Measurements from ENCODE around the gene CTSD. TPM values are rescaled to one million over a fixed set of nuclear protein-coding genes. Genes with fewer than 3 reads are reported as not detected.
A peak's percentile ranks its signal among the peaks of the same experiment; 100 is the strongest.

CTSD gene
- total RNA-seq, 3 donors from 2014 or later (not counting 1 experiment from before 2014, with no cell fraction given): 388 to 446 (median 415) TPM

DNA sequence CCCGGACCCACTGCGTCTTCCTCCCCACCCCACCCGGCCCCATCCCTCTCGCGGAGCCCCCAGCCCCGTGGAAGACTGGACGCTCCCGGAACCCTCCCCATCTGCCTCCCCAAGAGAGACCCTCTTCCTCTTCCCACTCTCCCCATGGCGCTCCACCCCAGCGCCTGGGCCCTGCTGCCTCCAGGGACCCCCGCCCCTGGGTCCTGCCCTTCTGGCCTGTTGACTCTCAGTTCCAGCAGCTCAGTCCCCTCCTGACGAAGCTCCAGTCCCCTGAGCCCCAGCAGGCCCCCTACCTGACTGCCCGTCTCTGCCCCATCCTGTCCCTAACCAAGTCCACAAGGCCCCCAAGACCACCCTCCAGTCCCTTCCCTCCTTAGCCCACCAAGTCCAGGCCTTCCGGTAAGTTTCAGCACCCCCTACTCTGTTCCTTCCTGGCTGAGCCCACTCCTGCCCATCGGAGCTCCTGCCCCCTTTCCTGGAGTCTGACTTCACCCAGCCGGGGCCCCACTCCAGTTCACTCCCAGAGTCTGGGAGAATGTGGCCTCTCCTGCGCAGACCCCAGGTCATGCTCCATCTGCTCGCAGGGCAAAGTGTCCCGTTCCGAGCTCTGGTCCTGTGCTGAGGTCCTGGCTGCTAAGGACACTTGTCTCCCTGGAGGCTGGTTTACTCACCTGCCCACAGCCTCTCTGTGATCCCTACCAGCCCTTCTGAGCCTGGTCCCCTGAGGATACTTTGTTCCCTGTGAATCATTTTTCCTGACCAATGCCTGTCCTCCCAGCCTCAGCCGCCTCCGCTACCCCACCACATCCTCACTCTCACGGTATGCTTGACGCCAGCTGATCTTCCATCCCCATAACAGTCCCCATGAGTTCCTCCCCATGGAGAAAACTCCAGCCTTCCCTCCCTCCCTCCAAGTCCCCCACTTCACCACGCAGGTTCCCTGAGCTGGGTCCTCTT is 14.1 kb downstream of the CTSD start:
- H3K36me3 Mint-ChIP-seq: no peaks in the 10 kb centered on the region
- peak in 1 of 2 donors; percentile 14 for DNase-seq
- H3K4me1 Mint-ChIP-seq: peaks cover 19 to 73% of the 10 kb centered on the region in 2 donors

DNA sequence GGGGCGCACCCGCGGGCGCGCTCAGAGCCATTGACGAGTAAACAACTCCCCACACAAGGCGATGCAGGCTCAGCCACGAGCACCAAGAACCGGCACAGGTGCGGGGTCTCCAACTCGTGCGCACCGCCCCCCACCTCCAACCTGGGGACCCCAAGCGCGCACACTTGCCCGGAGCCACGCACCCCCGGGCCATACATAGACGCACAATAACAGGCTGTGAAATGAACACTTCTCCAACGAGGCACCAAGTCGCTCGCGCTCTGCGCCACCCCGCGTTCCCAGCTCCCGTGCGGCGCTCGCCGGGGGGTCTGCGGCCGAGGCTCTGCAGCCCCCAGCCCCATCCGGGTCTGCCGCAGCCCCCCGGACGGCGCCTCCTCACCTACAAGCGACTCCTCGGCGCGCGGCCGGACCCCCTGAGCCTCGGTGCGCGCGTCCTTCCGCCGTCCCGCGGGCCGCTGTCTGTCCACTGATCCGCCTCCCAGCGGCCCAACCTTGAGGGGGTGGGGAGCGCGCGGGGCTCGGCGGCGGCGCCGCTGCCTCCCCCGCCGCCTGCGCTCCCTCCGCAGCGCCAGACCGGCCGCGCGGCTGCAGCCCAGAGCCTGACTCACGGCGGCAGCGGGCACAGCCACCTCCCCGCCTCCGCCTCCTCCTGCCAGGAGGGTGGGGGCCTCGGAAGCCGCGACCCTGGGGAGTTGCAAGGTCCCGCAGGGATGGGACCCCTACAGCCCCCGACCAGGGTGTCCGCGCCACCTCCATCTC is 14.9 kb downstream of the CTSD start:
- H3K27me3 Mint-ChIP-seq (ENCODE audit: low read depth in 2 of 2): peaks cover 0 to 13% of the 10 kb centered on the region in 2 donors
- no peaks in the 10 kb centered on the region for H3K36me3 Mint-ChIP-seq
- ATAC-seq: peak; percentile 37 to 72 (median 61)
- peak overlapping the region; percentile 31 for H3K4me3 ChIP-seq (ENCODE audit: low read length)
- peaks cover 18 to 68% of the 10 kb centered on the region in 2 donors for H3K4me1 Mint-ChIP-seq
- no peak overlapping the region for H3K27ac ChIP-seq (ENCODE audit: low read length)
- H3K27ac Mint-ChIP-seq: no peak overlapping the region
- peak in 1 of 2 donors; percentile 24 for DNase-seq
- TF ChIP-seq, protein P1, sequence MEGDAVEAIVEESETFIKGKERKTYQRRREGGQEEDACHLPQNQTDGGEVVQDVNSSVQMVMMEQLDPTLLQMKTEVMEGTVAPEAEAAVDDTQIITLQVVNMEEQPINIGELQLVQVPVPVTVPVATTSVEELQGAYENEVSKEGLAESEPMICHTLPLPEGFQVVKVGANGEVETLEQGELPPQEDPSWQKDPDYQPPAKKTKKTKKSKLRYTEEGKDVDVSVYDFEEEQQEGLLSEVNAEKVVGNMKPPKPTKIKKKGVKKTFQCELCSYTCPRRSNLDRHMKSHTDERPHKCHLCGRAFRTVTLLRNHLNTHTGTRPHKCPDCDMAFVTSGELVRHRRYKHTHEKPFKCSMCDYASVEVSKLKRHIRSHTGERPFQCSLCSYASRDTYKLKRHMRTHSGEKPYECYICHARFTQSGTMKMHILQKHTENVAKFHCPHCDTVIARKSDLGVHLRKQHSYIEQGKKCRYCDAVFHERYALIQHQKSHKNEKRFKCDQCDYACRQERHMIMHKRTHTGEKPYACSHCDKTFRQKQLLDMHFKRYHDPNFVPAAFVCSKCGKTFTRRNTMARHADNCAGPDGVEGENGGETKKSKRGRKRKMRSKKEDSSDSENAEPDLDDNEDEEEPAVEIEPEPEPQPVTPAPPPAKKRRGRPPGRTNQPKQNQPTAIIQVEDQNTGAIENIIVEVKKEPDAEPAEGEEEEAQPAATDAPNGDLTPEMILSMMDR (IDR thresholded peaks at IDR 0.05): no peak
- peaks cover 10% of the 10 kb centered on the region for H3K36me3 ChIP-seq (ENCODE audit: control insufficient read depth, insufficient read depth, low read length)
- peaks cover 6% of the 10 kb centered on the region for H3K27me3 ChIP-seq (ENCODE audit: control insufficient read depth, insufficient read depth, low read length)
- 2% methylated on average over 84 of the region's 84 CpGs for WGBS (ENCODE audit: insufficient coverage)
- intact Hi-C loops (cut with micrococcal nuclease): no loop called here
- peaks cover 73% of the 10 kb centered on the region for H3K4me1 ChIP-seq (ENCODE audit: control insufficient read depth, insufficient read depth, low read length)
- no peaks in the 10 kb centered on the region for H3K9me3 Mint-ChIP-seq
- peak overlapping the region; percentile 62 for H3K4me3 Mint-ChIP-seq
- H3K9me3 ChIP-seq (ENCODE audit: control insufficient read depth, insufficient read depth, low read length): no peaks in the 10 kb centered on the region

More for the DNA sequence above, 14.1 kb downstream of the CTSD start:
- H3K4me3 Mint-ChIP-seq: peak overlapping the region; percentile 73
- H3K9me3 ChIP-seq (ENCODE audit: control insufficient read depth, insufficient read depth, low read length): no peaks in the 10 kb centered on the region
- TF ChIP-seq, protein P1 (IDR thresholded peaks at IDR 0.05): no peak
- H3K27me3 Mint-ChIP-seq (ENCODE audit: low read depth in 2 of 2): peaks cover 0 to 13% of the 10 kb centered on the region in 2 donors
- H3K9me3 Mint-ChIP-seq: no peaks in the 10 kb centered on the region
- peaks cover 80% of the 10 kb centered on the region for H3K4me1 ChIP-seq (ENCODE audit: control insufficient read depth, insufficient read depth, low read length)
- H3K27ac ChIP-seq (ENCODE audit: low read length): no peak overlapping the region
- 57% methylated on average over 25 of the region's 25 CpGs for WGBS (ENCODE audit: insufficient coverage)
- peaks cover 6% of the 10 kb centered on the region for H3K27me3 ChIP-seq (ENCODE audit: control insufficient read depth, insufficient read depth, low read length)
- intact Hi-C loops (cut with micrococcal nuclease): no loop called here
- no peak overlapping the region for H3K4me3 ChIP-seq (ENCODE audit: low read length)
- H3K36me3 ChIP-seq (ENCODE audit: control insufficient read depth, insufficient read depth, low read length): peaks cover 16% of the 10 kb centered on the region
- H3K27ac Mint-ChIP-seq: peak overlapping the region; percentile 36 to 78
- no peak for ATAC-seq

GRCh38 chr11:1747753-1748635 is 15.7 kb downstream of the CTSD start:
- WGBS (ENCODE audit: insufficient coverage): 49% methylated on average over 72 of the region's 72 CpGs
- Histone ChIP-seq H3K36me3 (ENCODE audit: control insufficient read depth, insufficient read depth, low read length) (peaks cover 3% of the 10 kb centered on the region), H3K4me1 (ENCODE audit: control insufficient read depth, insufficient read depth, low read length) (peaks cover 66% of the 10 kb centered on the region), H3K9me3 (ENCODE audit: control insufficient read depth, insufficient read depth, low read length) (no peaks in the 10 kb centered on the region), H3K27me3 (ENCODE audit: control insufficient read depth, insufficient read depth, low read length) (peaks cover 6% of the 10 kb centered on the region), H3K4me3 (ENCODE audit: low read length) (peak overlapping the region; percentile 31), H3K27ac (ENCODE audit: low read length) (no peak overlapping the region)
- Mint-ChIP-seq H3K27me3 (ENCODE audit: low read depth in 2 of 2) (peaks cover 0 to 13% of the 10 kb centered on the region in 2 donors), H3K4me1 (peaks cover 14 to 60% of the 10 kb centered on the region in 2 donors), H3K27ac (no peak overlapping the region), H3K4me3 (peak overlapping the region; percentile 78), H3K36me3 (no peaks in the 10 kb centered on the region), H3K9me3 (no peaks in the 10 kb centered on the region)
- intact Hi-C loops (cut with micrococcal nuclease): no loop called here
- peak in 1 of 3 donors; percentile 34 for ATAC-seq
- TF ChIP-seq, protein P1 (IDR thresholded peaks at IDR 0.05): no peak
- DNase-seq: peak in 1 of 2 donors; percentile 17

Data from natural killer cell (primary cell).